LHCN-M2 (cell line): Measurements from ENCODE around the gene HOXA11. TPM values are rescaled to one million over a fixed set of nuclear protein-coding genes. Genes with fewer than 3 reads are reported as not detected.

Experiments
- DNase-seq: peaks from one replicate; pipeline ENCODE4 v3.0.0-alpha.2; 2012; ENCODE audit warnings: low read depth
- total RNA-seq: library from RNA; depleted of rRNA; stranded (reverse); fragments of >200 nt; gene quantifications from 2 replicates; pipeline ENCODE4 v1.2.3, GENCODE V29; 2014

HOXA11 gene
- total RNA-seq, 1 experiment from 2014 or later, result 4.0 TPM

DNA sequence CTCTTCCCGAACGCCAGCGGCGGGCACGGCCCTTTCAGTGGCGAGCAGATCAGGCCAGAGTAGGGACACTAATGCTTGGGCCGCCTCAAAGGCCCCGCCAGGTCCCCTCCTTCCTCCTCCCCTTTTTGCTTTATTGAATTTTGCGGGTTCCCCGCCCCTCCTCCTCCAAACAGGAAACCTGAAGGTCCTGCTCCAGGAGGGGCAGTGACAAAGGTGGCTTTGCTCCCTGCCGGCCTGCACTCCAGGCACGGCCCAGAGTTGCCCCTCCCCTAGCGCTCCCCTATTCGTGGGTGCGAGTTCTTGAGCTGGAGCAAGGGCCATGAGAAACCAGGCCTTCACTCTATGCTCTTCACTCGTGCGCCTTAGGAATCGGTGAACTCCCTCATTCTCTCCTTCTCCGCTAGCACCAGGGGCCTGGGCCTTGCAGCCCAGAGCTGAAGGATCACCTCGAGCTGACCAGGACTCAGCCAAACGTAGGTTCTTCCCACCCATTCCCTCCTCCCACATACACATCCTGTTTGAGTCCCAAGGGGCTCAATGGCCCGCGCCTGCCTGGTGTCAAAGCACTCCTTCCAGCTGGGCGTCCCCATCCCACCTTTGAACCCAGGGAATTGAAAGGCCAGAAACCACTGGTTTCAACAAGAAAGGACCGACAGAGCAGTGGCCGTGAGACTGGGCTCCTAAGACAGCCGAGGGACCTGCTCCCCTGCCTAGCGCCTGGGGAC, 36.8 kb downstream of the HOXA11 start:
- no peak for DNase-seq

DNA sequence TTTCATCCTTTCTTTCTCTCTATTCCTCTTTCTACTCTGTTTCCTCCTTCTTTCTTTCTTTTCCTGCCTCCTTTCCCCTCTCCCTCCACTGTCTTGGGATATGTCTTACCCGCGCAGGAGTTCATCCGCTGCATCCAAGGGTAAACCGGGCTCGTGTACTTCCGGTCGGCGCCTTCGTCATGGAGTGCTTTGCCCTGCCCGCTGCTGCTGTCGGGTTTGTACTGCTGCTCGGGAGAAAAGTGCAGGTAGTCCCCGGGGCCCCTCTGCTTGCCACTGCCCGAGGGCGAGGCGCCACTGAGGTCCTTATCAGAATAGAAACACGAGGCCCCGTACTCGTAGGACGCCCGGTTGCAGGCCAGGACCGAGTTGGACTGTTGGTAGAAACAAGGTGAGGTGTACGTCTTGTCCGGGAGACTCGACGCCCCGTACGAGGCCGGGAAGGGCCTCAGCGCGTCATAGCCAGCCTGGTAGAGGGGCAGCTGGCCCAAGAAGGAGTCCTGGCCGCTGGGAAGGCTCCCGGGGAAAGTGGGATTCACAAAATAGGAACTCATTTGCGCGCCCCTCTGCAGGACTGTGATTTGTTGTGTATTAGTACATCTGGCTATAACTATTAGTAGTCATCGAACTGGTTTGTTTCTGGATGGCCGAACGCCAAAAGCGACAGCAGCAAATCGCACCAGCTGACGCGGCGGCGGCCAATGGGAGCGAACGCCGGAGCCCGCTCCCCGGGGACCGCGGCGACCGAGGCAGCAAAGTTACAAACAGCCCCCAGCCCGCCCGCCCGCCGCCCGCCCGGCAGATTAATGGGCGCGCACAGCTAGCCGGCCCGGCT, 37.6 kb downstream of the HOXA11 start, which contains the start of gene HOXA6:
HOXA6 (minus strand) TSS at position 576 of the 832 bp plus-strand sequence; CDS start at position 551, 25 bp downstream.
- no peak for DNase-seq

DNA sequence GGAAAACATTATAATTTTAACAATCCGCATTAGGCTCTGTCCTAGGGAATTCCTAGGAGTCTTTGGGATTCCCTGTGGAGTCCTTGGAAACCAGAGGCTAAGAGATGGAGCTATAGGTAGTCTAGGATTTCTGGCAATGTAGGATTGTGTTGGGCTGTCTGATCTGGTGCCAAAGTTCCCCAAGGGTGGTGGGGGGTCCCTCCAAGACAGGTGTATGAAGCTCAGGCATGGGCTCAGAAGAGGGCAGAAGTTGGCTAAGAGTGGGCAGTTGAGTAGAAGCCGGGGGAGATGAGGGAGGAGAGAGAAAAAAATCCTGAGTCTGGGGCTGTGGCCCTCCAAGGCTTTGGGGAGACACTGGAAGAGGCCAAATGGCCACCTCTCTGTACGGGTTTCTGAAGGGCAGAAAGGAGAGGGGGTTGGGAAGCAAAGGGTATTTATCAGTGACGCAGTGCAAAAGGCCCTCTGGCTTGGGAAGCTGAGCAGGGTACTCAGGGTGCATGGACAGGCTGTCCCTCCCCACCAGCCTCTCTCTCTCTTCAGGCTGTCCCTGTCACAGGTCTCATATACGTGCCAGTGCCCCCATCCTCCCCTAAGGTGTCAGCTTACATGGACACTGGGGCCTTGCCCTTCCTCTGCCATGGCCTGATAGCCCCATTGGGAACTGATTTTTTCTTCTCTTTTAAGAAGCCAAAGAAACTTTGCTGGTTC, 38.4 kb downstream of the HOXA11 start:
- DNase-seq, result no peak

- DNase-seq, result no peak
Measured at GRCh38 chr7:27145914-27146412, 39.1 kb downstream of the HOXA11 start.

DNA sequence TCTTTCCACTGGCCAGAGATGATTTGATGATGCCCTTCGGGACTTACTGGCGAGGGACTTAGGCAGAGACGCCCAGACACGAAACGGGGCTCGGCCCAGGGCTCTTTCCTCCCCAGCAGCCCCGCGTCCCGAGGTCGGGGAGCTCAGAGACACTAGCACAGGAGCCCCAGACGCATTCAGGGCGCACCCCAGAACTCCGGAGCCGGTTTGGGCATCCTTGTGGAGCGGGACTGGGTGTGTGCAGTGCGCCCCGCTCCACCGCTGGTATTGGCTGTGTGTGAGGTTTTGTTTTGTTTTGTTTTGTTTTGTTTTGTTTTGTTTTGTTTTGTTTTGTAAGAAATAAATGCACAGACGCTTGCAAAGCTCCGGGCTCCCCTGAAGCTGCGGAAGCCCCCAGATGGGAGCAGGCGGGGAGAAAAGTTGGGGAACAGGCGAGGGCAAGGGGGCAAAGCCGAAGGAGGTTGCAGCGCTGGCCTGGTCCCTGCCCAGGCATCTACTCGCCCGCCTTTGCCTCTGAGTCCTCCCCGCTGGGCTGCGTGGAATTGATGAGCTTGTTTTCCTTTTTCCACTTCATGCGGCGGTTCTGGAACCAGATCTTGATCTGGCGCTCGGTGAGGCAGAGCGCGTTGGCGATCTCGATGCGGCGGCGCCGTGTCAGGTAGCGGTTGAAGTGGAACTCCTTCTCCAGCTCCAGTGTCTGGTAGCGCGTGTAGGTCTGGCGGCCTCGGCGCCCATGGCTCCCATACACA, 39.7 kb downstream of the HOXA11 start:
- no peak for DNase-seq

DNA sequence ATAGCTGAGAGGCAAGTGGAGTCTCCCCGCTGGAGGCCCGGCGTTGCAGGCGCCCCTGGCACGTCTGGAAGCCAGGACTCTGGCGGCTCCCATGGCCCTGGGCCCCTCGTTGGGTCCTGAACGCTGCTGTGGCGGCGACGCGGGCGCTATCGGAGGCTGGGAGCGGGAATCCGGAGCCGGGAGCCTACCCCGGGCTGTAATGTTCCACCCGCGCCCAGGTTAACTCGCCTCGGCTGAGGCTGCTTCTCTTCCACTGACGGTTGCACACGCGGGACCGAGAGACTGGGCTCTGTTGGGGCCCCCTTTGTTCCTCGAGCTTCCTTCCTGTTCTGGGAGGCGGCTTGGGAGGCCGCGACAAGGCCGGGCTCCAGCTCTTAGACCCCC, 40.3 kb downstream of the HOXA11 start:
- DNase-seq, result no peak

DNA sequence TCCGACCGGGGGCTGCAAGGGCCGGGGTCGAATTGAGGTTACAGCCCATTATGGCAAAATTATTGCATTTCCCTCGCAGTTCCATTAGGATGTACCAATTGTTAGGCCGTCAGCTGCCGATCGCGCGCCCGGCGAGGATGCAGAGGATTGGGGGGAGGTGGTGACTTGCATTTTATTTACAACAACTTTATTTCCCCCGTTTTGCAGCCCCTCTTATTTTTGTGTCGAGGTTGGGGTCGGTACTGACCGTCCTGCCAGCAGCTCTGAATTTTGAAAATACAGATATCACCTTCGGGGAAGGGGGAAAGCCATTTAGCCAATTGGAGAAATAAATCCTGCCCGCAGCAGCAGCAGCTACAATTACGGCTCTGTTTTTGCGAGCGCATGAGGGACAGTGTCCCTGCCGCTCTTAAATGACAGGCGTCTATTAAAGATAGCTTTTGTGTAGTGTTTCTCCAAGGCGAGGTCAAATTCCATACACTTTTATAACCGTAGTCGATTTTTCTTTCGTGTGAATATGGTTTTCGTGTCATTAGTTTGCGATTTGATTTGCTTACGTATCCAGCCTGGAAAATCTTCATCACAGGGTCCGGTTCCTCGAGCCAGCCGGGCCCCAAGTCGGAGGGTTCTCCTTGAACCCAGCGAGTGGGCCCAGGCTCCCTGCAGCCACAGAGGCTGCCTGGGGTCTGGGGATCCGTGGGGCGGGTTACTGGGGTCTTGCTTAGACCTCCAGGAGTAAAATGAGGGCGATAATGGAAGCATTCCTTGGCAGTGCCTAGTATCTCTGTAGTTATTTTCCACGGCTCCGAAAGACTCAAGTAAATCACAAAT, 40.9 kb downstream of the HOXA11 start:
- DNase-seq, result no peak

- peak; percentile 99 for DNase-seq
Measured at GRCh38 chr7:27143023-27143949, 41.7 kb downstream of the HOXA11 start, which contains the start of gene HOXA5. HOXA5 (minus strand) TSS chr7:27143681; CDS start chr7:27143607, 74 bp downstream.

- DNase-seq, result no peak
Measured at GRCh38 chr7:27142580-27143022, 42.4 kb downstream of the HOXA11 start.

- DNase-seq, result peak; percentile 77
Measured at GRCh38 chr7:27141923-27142579, 43.0 kb downstream of the HOXA11 start.

GRCh38 chr7:27141137-27141922, 43.7 kb downstream of the HOXA11 start:
- DNase-seq, result no peak

GRCh38 chr7:27140126-27140857, 44.7 kb downstream of the HOXA11 start:
- no peak for DNase-seq

DNA sequence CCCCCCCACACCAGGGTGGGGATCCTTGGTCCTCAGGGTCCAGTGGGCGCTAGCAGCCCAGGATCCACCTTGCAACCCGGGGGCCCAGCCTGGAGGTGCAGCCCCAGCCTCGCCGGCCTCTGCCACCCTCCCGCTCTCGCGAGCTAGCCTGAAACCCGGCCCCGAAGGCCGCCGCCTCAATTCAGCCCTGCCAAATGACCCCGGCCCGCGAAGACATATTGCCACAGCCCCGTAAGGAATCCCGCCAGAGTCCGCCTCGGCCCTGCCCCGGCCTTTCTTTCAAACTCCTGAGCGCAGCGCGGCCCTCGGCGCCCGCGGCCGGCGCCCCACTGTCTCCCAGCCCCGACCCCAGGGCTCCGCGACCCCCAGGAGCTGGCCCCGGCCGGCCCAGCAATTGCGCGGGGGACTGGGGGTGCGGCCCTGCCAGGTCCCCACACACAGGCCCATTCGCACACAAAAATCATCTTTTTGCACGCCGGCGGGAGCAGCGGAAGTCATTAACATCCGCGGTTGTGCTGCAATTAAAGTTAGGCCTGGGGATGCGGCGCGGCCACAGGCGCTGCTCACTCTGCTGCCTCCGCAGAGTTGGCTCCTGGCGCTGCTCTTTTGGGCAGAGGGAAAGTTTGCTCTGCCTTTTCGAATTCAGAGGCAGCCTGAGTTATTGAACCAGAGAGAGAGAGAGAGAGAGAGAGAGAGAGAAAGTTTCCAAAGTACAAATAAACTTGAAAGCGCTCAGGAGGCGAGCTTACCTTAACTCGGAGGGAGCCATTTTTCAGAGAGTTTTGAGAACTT, 45.5 kb downstream of the HOXA11 start:
- no peak for DNase-seq

DNA sequence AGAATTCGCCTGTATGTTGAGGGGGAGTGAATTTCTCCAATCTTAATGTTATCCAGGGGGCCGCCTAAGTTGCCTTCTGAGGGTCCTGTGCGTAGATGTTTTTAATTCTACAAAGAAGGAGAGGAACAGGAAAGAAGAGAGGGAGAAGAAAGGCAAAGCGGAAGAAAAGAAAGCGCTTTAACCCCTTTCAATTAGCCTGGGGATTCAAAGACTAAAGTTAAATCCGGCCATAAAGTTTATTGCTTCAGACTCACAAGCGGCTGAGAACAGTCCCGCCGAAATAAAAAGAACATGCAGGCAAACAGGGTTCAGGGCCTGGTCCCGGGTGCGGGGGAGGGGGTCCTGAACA, 46.1 kb downstream of the HOXA11 start:
- no peak for DNase-seq

DNA sequence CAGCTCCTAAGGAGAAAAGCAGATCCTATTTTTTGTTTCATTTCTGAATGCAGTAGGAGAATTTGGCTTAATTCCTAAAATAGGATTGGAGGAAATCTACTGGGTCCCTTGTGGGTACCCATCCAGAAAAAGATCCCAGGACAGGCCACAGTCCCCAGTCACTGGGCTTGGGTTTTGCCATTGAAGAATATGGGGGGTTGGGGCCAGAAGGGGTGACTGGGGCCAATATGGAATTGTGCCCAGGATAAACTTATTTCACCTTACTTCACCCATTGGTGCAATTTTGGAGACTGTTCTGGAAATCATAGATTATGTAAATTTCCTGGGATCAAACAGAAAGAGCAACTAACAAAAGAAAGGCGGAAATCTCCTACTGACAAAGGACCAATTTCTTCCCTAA, 46.6 kb downstream of the HOXA11 start:
- no peak for DNase-seq

DNA sequence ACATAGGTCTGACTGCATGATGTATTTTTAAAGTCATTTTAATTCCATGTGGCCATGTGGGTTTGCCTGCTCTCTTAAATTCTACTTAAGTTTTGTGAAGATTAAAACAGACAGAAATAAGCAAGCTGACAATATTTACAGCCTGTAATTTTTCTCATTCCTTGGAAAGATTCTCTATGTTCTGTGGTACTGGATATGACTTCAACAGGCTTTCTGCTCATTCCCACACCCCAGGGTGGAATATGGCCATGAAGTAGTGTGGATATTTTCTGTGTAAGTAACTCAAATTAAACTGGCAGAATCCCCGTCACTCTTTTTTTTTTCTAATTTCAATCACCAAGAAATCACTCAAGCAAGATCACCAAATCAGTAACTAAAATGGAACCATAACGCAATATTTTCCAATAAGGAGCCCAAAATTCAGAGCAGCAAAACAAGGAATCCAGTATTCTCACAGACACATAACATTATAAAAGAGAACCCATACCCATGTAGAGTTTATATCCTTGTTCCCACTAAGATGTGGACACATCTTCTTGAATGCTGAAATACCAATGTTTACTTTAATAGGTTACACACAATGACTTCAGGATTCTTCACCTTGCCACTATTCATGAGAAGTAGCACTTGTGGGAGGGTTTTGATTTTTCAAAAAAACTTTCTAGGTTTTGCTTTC, 47.3 kb downstream of the HOXA11 start:
- DNase-seq, result no peak
